GM18511 (cell line): Measurements from ENCODE around the gene IGFL1.
"Not testable (repeated sequence)": the region's sequence is repeated elsewhere in the genome, so short reads cannot be mapped to it uniquely, and the experiment has no call there.

Experiments used
- ATAC-seq: cut with Tn5 transposase; IDR thresholded peaks from one replicate; pipeline ENCODE4 v1.9.1; 2021; ENCODE audit warnings: mild to moderate bottlenecking, moderate library complexity; ENCODE audit not compliant: unreplicated experiment

Gene IGFL1

GRCh38 chr19:46264801-46265200, 35.3 kb downstream of the IGFL1 start:
- ATAC-seq = not testable (repeated sequence)

DNA sequence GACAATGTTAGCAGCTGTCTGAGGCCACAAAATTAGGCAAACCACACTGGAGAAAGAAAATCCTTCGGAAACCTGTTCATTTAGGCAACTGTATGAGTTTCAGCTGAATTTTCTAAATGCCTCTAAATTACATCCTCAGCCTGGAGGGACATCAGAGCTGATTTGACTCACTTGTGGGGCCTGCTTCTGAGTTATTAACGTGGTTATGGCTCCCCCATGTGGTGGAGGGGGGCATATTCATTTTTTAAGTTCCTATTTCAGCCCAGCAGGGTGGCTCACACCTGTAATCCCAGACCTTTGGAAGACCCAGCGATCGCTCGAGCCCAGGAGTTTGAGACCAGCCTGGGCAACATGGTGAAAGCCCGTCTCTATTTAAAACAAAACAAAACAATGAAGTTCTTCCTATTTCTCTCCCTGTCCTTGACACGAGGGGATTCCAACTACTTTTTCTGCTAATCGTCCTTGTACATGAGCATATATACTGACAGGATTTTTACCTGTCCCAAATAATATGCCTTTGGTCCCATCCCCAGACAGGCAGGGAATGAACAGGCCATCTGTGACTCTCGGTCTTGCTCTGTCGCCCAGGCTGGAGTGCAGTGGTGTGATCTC, 35.8 kb downstream of the IGFL1 start:
- no peak for ATAC-seq

GRCh38 chr19:46269101-46269500, 39.6 kb downstream of the IGFL1 start:
- ATAC-seq = no peak

GRCh38 chr19:46270521-46271256, 41.1 kb downstream of the IGFL1 start:
- ATAC-seq = no peak

- ATAC-seq = no peak
Measured at GRCh38 chr19:46271481-46272197, 42.1 kb downstream of the IGFL1 start.

- ATAC-seq = not testable (repeated sequence)
Measured at GRCh38 chr19:46273931-46274330, 44.4 kb downstream of the IGFL1 start.

DNA sequence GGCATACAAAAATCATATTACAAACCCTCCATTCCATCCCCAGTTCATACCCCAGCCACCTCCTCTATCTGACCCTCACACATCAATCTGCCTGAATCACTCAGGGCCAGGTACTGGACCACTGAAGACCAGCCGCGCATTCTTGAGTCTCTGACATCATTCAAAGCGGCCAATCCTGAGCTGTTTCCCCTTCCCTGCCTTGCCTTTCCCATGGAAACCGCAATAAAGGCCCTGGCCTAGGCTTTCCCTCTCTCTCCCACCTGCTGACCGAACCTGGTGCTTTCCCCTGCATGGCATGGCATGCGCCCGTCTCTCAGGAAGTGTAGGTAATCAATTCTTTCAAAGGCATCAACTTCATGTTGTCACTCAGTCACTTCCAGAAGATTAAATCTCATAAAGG, 49.6 kb downstream of the IGFL1 start:
- ATAC-seq = no peak
